SK-N-SH (cell line): ENCODE results near the gene CLDN6.

Experiments used
- ELF1 ChIP-seq: IDR thresholded peaks from 2 replicates; pipeline ENCODE4 v1.4.0; 2012
- TEAD4 ChIP-seq: IDR thresholded peaks from 2 replicates; pipeline ENCODE4 v1.4.0; 2012; ENCODE audit warnings: mild to moderate bottlenecking, borderline replicate concordance; ENCODE audit not compliant: insufficient read depth
- YY1 ChIP-seq: IDR thresholded peaks from 2 replicates; pipeline ENCODE4 v1.4.0; 2012; ENCODE audit warnings: low read depth, mild to moderate bottlenecking
- TF ChIP-seq, protein P1 (sequence below): IDR thresholded peaks from 2 replicates; pipeline ENCODE4 v1.6.1; 2012; ENCODE audit warnings: mild to moderate bottlenecking, low read depth, low read length, moderate library complexity
- TF ChIP-seq, protein P2 (sequence below): fragments of 200-600 bp; sonication (generic); IDR thresholded peaks from 2 replicates; pipeline ENCODE4 v1.6.1; 2017; ENCODE audit warnings: antibody characterized with exemption, mild to moderate bottlenecking, moderate library complexity
- TF ChIP-seq, protein P3 (sequence below): IDR thresholded peaks from 2 replicates; pipeline ENCODE4 v1.4.0; 2012; ENCODE audit warnings: low read depth, borderline replicate concordance
- TF ChIP-seq, protein P4 (sequence below): IDR thresholded peaks from 2 replicates; pipeline ENCODE4 v1.4.0; 2012; ENCODE audit warnings: low read depth, borderline replicate concordance

DNA sequence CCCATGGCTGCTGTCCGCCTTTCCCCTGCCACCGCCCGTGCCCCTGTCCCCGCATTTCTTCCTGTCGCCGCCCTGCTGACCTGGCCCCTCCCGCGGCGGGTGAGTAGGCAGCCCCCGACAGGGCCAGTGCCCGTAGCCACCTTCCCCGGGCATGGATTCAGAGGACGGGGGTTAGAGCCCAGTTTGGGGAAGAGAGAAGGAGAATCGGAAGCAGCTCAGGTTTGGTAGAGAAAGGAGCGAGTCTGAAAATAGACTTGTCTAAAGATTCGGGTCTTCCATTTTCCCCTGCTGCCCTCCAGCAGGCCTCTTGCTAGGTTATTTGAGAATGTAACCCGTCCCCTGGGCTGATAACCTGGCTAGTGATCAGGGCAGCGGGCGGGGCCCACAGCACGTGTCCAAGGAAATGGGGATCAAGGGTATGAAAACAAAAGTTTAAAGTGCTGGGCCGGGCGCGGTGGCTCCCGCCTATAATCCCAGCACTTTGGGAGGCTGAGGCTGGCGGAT is 13.2 kb downstream of the CLDN6 start:
- TF ChIP-seq TEAD4 (no peak), ELF1 (no peak), YY1 (no peak)
- TF ChIP-seq, protein P1, sequence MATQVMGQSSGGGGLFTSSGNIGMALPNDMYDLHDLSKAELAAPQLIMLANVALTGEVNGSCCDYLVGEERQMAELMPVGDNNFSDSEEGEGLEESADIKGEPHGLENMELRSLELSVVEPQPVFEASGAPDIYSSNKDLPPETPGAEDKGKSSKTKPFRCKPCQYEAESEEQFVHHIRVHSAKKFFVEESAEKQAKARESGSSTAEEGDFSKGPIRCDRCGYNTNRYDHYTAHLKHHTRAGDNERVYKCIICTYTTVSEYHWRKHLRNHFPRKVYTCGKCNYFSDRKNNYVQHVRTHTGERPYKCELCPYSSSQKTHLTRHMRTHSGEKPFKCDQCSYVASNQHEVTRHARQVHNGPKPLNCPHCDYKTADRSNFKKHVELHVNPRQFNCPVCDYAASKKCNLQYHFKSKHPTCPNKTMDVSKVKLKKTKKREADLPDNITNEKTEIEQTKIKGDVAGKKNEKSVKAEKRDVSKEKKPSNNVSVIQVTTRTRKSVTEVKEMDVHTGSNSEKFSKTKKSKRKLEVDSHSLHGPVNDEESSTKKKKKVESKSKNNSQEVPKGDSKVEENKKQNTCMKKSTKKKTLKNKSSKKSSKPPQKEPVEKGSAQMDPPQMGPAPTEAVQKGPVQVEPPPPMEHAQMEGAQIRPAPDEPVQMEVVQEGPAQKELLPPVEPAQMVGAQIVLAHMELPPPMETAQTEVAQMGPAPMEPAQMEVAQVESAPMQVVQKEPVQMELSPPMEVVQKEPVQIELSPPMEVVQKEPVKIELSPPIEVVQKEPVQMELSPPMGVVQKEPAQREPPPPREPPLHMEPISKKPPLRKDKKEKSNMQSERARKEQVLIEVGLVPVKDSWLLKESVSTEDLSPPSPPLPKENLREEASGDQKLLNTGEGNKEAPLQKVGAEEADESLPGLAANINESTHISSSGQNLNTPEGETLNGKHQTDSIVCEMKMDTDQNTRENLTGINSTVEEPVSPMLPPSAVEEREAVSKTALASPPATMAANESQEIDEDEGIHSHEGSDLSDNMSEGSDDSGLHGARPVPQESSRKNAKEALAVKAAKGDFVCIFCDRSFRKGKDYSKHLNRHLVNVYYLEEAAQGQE = no peak
- TF ChIP-seq, protein P2, sequence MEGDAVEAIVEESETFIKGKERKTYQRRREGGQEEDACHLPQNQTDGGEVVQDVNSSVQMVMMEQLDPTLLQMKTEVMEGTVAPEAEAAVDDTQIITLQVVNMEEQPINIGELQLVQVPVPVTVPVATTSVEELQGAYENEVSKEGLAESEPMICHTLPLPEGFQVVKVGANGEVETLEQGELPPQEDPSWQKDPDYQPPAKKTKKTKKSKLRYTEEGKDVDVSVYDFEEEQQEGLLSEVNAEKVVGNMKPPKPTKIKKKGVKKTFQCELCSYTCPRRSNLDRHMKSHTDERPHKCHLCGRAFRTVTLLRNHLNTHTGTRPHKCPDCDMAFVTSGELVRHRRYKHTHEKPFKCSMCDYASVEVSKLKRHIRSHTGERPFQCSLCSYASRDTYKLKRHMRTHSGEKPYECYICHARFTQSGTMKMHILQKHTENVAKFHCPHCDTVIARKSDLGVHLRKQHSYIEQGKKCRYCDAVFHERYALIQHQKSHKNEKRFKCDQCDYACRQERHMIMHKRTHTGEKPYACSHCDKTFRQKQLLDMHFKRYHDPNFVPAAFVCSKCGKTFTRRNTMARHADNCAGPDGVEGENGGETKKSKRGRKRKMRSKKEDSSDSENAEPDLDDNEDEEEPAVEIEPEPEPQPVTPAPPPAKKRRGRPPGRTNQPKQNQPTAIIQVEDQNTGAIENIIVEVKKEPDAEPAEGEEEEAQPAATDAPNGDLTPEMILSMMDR = no peak
- TF ChIP-seq, protein P3, sequence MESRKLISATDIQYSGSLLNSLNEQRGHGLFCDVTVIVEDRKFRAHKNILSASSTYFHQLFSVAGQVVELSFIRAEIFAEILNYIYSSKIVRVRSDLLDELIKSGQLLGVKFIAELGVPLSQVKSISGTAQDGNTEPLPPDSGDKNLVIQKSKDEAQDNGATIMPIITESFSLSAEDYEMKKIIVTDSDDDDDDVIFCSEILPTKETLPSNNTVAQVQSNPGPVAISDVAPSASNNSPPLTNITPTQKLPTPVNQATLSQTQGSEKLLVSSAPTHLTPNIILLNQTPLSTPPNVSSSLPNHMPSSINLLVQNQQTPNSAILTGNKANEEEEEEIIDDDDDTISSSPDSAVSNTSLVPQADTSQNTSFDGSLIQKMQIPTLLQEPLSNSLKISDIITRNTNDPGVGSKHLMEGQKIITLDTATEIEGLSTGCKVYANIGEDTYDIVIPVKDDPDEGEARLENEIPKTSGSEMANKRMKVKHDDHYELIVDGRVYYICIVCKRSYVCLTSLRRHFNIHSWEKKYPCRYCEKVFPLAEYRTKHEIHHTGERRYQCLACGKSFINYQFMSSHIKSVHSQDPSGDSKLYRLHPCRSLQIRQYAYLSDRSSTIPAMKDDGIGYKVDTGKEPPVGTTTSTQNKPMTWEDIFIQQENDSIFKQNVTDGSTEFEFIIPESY = no peak
- TF ChIP-seq, protein P4, sequence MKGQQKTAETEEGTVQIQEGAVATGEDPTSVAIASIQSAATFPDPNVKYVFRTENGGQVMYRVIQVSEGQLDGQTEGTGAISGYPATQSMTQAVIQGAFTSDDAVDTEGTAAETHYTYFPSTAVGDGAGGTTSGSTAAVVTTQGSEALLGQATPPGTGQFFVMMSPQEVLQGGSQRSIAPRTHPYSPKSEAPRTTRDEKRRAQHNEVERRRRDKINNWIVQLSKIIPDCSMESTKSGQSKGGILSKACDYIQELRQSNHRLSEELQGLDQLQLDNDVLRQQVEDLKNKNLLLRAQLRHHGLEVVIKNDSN = no peak
